ENCODE results near the gene KIF5C. TPM values are rescaled to one million over a fixed set of nuclear protein-coding genes. Genes with fewer than 3 reads are reported as not detected.

KIF5C gene
- polyA plus RNA-seq, 1 donor = 16.0 TPM

GRCh38 chr2:148922062-148922461, 47.0 kb downstream of the KIF5C start:
- Histone ChIP-seq H3K27me3 (ENCODE audit: control insufficient read depth, insufficient read depth, low read length) (no peaks in the 10 kb centered on the region), H3K36me3 (ENCODE audit: control insufficient read depth, insufficient read depth, low read length) (no peaks in the 10 kb centered on the region), H3K4me1 (ENCODE audit: control insufficient read depth, insufficient read depth, low read length) (peaks cover 24% of the 10 kb centered on the region), H3K4me3 (ENCODE audit: low read length) (no peak overlapping the region), H3K9me3 (ENCODE audit: control insufficient read depth, low read depth, low read length) (peaks cover 13% of the 10 kb centered on the region), H3K27ac (ENCODE audit: low read length) (no peak overlapping the region)
- 100% methylated on average over 4 of the region's 5 CpGs for WGBS (ENCODE audit: insufficient coverage, low lambda C conversion rate)
- DNase-seq = no peak

GRCh38 chr2:148922776-148923475, 47.9 kb downstream of the KIF5C start:
- Histone ChIP-seq H3K36me3 (ENCODE audit: control insufficient read depth, insufficient read depth, low read length) (no peaks in the 10 kb centered on the region), H3K9me3 (ENCODE audit: control insufficient read depth, low read depth, low read length) (peaks cover 13% of the 10 kb centered on the region), H3K27ac (ENCODE audit: low read length) (no peak overlapping the region), H3K27me3 (ENCODE audit: control insufficient read depth, insufficient read depth, low read length) (no peaks in the 10 kb centered on the region), H3K4me3 (ENCODE audit: low read length) (no peak overlapping the region), H3K4me1 (ENCODE audit: control insufficient read depth, insufficient read depth, low read length) (peaks cover 30% of the 10 kb centered on the region)
- DNase-seq = no peak
- 100% methylated on average over 2 of the region's 3 CpGs for WGBS (ENCODE audit: insufficient coverage, low lambda C conversion rate)

GRCh38 chr2:148924514-148925178, 49.6 kb downstream of the KIF5C start:
- Histone ChIP-seq H3K9me3 (ENCODE audit: control insufficient read depth, low read depth, low read length) (peaks cover 3% of the 10 kb centered on the region), H3K27ac (ENCODE audit: low read length) (no peak overlapping the region), H3K4me3 (ENCODE audit: low read length) (no peak overlapping the region), H3K27me3 (ENCODE audit: control insufficient read depth, insufficient read depth, low read length) (no peaks in the 10 kb centered on the region), H3K4me1 (ENCODE audit: control insufficient read depth, insufficient read depth, low read length) (peaks cover 23% of the 10 kb centered on the region), H3K36me3 (ENCODE audit: control insufficient read depth, insufficient read depth, low read length) (no peaks in the 10 kb centered on the region)
- DNase-seq = no peak
- 90% methylated on average over 2 of the region's 4 CpGs for WGBS (ENCODE audit: insufficient coverage, low lambda C conversion rate)

GRCh38 chr2:148926291-148926961, 51.4 kb downstream of the KIF5C start:
- WGBS (ENCODE audit: insufficient coverage, low lambda C conversion rate) = no CpG with 5 or more reads among the region's 33 CpGs
- H3K36me3 ChIP-seq (ENCODE audit: control insufficient read depth, insufficient read depth, low read length) = no peaks in the 10 kb centered on the region
- DNase-seq = peak in 1 of 2 donors; percentile 61
- peak overlapping the region; percentile 19 for H3K4me3 ChIP-seq (ENCODE audit: low read length)
- H3K27me3 ChIP-seq (ENCODE audit: control insufficient read depth, insufficient read depth, low read length) = no peaks in the 10 kb centered on the region
- H3K4me1 ChIP-seq (ENCODE audit: control insufficient read depth, insufficient read depth, low read length) = peaks cover 13% of the 10 kb centered on the region
- H3K9me3 ChIP-seq (ENCODE audit: control insufficient read depth, low read depth, low read length) = peaks cover 3% of the 10 kb centered on the region
- peak overlapping the region; percentile 60 for H3K27ac ChIP-seq (ENCODE audit: low read length)

GRCh38 chr2:148926981-148927401, 52.0 kb downstream of the KIF5C start:
- H3K36me3 ChIP-seq (ENCODE audit: control insufficient read depth, insufficient read depth, low read length) = no peaks in the 10 kb centered on the region
- DNase-seq = peak; percentile 56 to 63
- WGBS (ENCODE audit: insufficient coverage, low lambda C conversion rate) = no CpG with 5 or more reads among the region's 11 CpGs
- H3K4me3 ChIP-seq (ENCODE audit: low read length) = peak overlapping the region; percentile 19
- peak overlapping the region; percentile 60 for H3K27ac ChIP-seq (ENCODE audit: low read length)
- H3K4me1 ChIP-seq (ENCODE audit: control insufficient read depth, insufficient read depth, low read length) = peaks cover 13% of the 10 kb centered on the region
- peaks cover 3% of the 10 kb centered on the region for H3K9me3 ChIP-seq (ENCODE audit: control insufficient read depth, low read depth, low read length)
- no peaks in the 10 kb centered on the region for H3K27me3 ChIP-seq (ENCODE audit: control insufficient read depth, insufficient read depth, low read length)

GRCh38 chr2:148928395-148928794, 53.4 kb downstream of the KIF5C start:
- WGBS (ENCODE audit: insufficient coverage, low lambda C conversion rate) = no CpG with 5 or more reads among the region's 3 CpGs
- H3K27ac ChIP-seq (ENCODE audit: low read length) = no peak overlapping the region
- peaks cover 13% of the 10 kb centered on the region for H3K4me1 ChIP-seq (ENCODE audit: control insufficient read depth, insufficient read depth, low read length)
- DNase-seq = peak in 1 of 2 donors; percentile 20
- peaks cover 3% of the 10 kb centered on the region for H3K9me3 ChIP-seq (ENCODE audit: control insufficient read depth, low read depth, low read length)
- H3K27me3 ChIP-seq (ENCODE audit: control insufficient read depth, insufficient read depth, low read length) = no peaks in the 10 kb centered on the region
- no peaks in the 10 kb centered on the region for H3K36me3 ChIP-seq (ENCODE audit: control insufficient read depth, insufficient read depth, low read length)
- H3K4me3 ChIP-seq (ENCODE audit: low read length) = no peak overlapping the region

- no peak for DNase-seq
- H3K4me3 ChIP-seq (ENCODE audit: low read length) = no peak overlapping the region
- H3K36me3 ChIP-seq (ENCODE audit: control insufficient read depth, insufficient read depth, low read length) = no peaks in the 10 kb centered on the region
- H3K4me1 ChIP-seq (ENCODE audit: control insufficient read depth, insufficient read depth, low read length) = peaks cover 13% of the 10 kb centered on the region
- H3K27me3 ChIP-seq (ENCODE audit: control insufficient read depth, insufficient read depth, low read length) = no peaks in the 10 kb centered on the region
- H3K9me3 ChIP-seq (ENCODE audit: control insufficient read depth, low read depth, low read length) = peaks cover 6% of the 10 kb centered on the region
- H3K27ac ChIP-seq (ENCODE audit: low read length) = no peak overlapping the region
- WGBS (ENCODE audit: insufficient coverage, low lambda C conversion rate) = no CpG with 5 or more reads among the region's 9 CpGs
These were observed 55.2 kb downstream of the KIF5C start for GRCh38 chr2:148930046-148930775.

- H3K36me3 ChIP-seq (ENCODE audit: control insufficient read depth, insufficient read depth, low read length) = no peaks in the 10 kb centered on the region
- H3K27ac ChIP-seq (ENCODE audit: low read length) = no peak overlapping the region
- no peak overlapping the region for H3K4me3 ChIP-seq (ENCODE audit: low read length)
- H3K9me3 ChIP-seq (ENCODE audit: control insufficient read depth, low read depth, low read length) = peaks cover 3% of the 10 kb centered on the region
- H3K4me1 ChIP-seq (ENCODE audit: control insufficient read depth, insufficient read depth, low read length) = peaks cover 6% of the 10 kb centered on the region
- WGBS (ENCODE audit: insufficient coverage, low lambda C conversion rate) = no CpG with 5 or more reads among the region's 7 CpGs
- no peaks in the 10 kb centered on the region for H3K27me3 ChIP-seq (ENCODE audit: control insufficient read depth, insufficient read depth, low read length)
- no peak for DNase-seq
These were observed 57.5 kb downstream of the KIF5C start for GRCh38 chr2:148932536-148932935.

- no peaks in the 10 kb centered on the region for H3K27me3 ChIP-seq (ENCODE audit: control insufficient read depth, insufficient read depth, low read length)
- no CpG with 5 or more reads among the region's 7 CpGs for WGBS (ENCODE audit: insufficient coverage, low lambda C conversion rate)
- H3K4me3 ChIP-seq (ENCODE audit: low read length) = no peak overlapping the region
- peaks cover 5% of the 10 kb centered on the region for H3K4me1 ChIP-seq (ENCODE audit: control insufficient read depth, insufficient read depth, low read length)
- no peak overlapping the region for H3K27ac ChIP-seq (ENCODE audit: low read length)
- H3K36me3 ChIP-seq (ENCODE audit: control insufficient read depth, insufficient read depth, low read length) = no peaks in the 10 kb centered on the region
- DNase-seq = no peak
- H3K9me3 ChIP-seq (ENCODE audit: control insufficient read depth, low read depth, low read length) = peaks cover 3% of the 10 kb centered on the region
These were observed 58.4 kb downstream of the KIF5C start for GRCh38 chr2:148933456-148933855.

GRCh38 chr2:148935791-148936190, 60.8 kb downstream of the KIF5C start:
- H3K36me3 ChIP-seq (ENCODE audit: control insufficient read depth, insufficient read depth, low read length) = no peaks in the 10 kb centered on the region
- no peaks in the 10 kb centered on the region for H3K27me3 ChIP-seq (ENCODE audit: control insufficient read depth, insufficient read depth, low read length)
- H3K4me1 ChIP-seq (ENCODE audit: control insufficient read depth, insufficient read depth, low read length) = no peaks in the 10 kb centered on the region
- H3K9me3 ChIP-seq (ENCODE audit: control insufficient read depth, low read depth, low read length) = peaks cover 3% of the 10 kb centered on the region
- H3K27ac ChIP-seq (ENCODE audit: low read length) = no peak overlapping the region
- no peak overlapping the region for H3K4me3 ChIP-seq (ENCODE audit: low read length)
- no peak for DNase-seq
- WGBS (ENCODE audit: insufficient coverage, low lambda C conversion rate) = no CpG with 5 or more reads among the region's 5 CpGs
